Smooth muscle cell (in vitro differentiated cells): ENCODE data around the gene PAXX. TPM values are rescaled to one million over a fixed set of nuclear protein-coding genes. Genes with fewer than 3 reads are reported as not detected.

Experiments used
- DNase-seq: peaks from one replicate; lab custom pipeline; 2025; ENCODE audit not compliant: unreplicated experiment; lab: John Stamatoyannopoulos, UW
- H2AFZ ChIP-seq: fragments of 200-600 bp; sonication (generic); 2 replicates; pipeline ENCODE4 v1.6.0; 2016; ENCODE audit warnings: antibody characterized with exemption, low read depth, mild to moderate bottlenecking
- H3F3A ChIP-seq: fragments of 200-600 bp; sonication (generic); 2 replicates; pipeline ENCODE4 v1.6.0; 2017; ENCODE audit warnings: antibody characterized with exemption, low read depth
- H3K27ac ChIP-seq: fragments of 200-600 bp; sonication (generic); 2 replicates; pipeline ENCODE4 v1.5.1; 2016; ENCODE audit warnings: low read depth, mild to moderate bottlenecking
- H3K27me3 ChIP-seq: fragments of 200-600 bp; sonication (generic); 2 replicates; pipeline ENCODE4 v1.6.1; 2016; ENCODE audit warnings: low read depth, mild to moderate bottlenecking
- H3K36me3 ChIP-seq: fragments of 200-600 bp; sonication (generic); 2 replicates; pipeline ENCODE4 v1.5.1; 2016; ENCODE audit warnings: low read depth
- H3K4me1 ChIP-seq: fragments of 200-600 bp; sonication (generic); 2 replicates; pipeline ENCODE4 v1.5.1; 2016; ENCODE audit warnings: low read depth
- H3K4me2 ChIP-seq: fragments of 200-600 bp; sonication (generic); 2 replicates; pipeline ENCODE4 v1.6.0; 2016; ENCODE audit warnings: mild to moderate bottlenecking
- H3K4me3 ChIP-seq: fragments of 200-600 bp; sonication (generic); 2 replicates; pipeline ENCODE4 v1.5.1; 2016; ENCODE audit warnings: mild to moderate bottlenecking
- H3K79me2 ChIP-seq: fragments of 200-600 bp; sonication (generic); 2 replicates; pipeline ENCODE4 v1.6.0; 2016; ENCODE audit warnings: low read depth, mild to moderate bottlenecking
- H3K9ac ChIP-seq: fragments of 200-600 bp; sonication (generic); 2 replicates; pipeline ENCODE4 v1.6.0; 2016; ENCODE audit warnings: low read depth
- H3K9me3 ChIP-seq: fragments of 200-600 bp; sonication (generic); replicated peaks from 2 replicates; pipeline ENCODE4 v1.5.1; 2016; ENCODE audit warnings: low read depth
- H4K20me1 ChIP-seq: fragments of 200-600 bp; sonication (generic); 2 replicates; pipeline ENCODE4 v1.6.0; 2016; ENCODE audit warnings: low read depth
- CTCF ChIP-seq: fragments of 200-600 bp; sonication (generic); IDR thresholded peaks from 2 replicates; pipeline ENCODE4 v1.5.1; 2017; ENCODE audit warnings: borderline replicate concordance, mild to moderate bottlenecking, antibody characterized with exemption; ENCODE audit not compliant: insufficient read depth, poor library complexity, severe bottlenecking
- WGBS: methylation state at CpG from one replicate; pipeline ENCODE4 v1.1.7; 2016; ENCODE audit warnings: low lambda C conversion rate; 5-methylcytosine and 5-hydroxymethylcytosine counted together
- polyA plus RNA-seq: library from polyadenylated mRNA; unstranded; fragments of >200 nt; fragmentation: Nextera tagmentation; extraction: Ambion mirVana; gene quantifications from 2 replicates; pipeline ENCODE4 v1.2.1, GENCODE V29; 2016
- total RNA-seq: library from RNA; depleted of rRNA; stranded (reverse); fragments of >200 nt; gene quantifications from 2 replicates; pipeline ENCODE4 v1.2.3, GENCODE V29; 2014

Gene PAXX
- total and polyA plus RNA-seq, 2 experiments from 2014 or later = 27.4 to 62.0 TPM

- Histone ChIP-seq H3K27me3 (peaks cover 29% of the 10 kb centered on the region), H3K4me3 (no peak overlapping the region), H3K9ac (no peak overlapping the region), H4K20me1 (peaks cover 9% of the 10 kb centered on the region), H2AFZ (no peak overlapping the region), H3K9me3 (no peaks in the 10 kb centered on the region), H3F3A (no peaks in the 10 kb centered on the region), H3K4me2 (no peak overlapping the region), H3K79me2 (no peaks in the 10 kb centered on the region), H3K4me1 (no peaks in the 10 kb centered on the region), H3K36me3 (no peaks in the 10 kb centered on the region), H3K27ac (no peak overlapping the region)
- DNase-seq = no peak
- no peak for TF ChIP-seq CTCF
- 93% methylated on average over 9 of the region's 9 CpGs for WGBS
Observed at GRCh38 chr9:136983167-136983566, 9.1 kb upstream of the PAXX start.

- 83% methylated on average over 11 of the region's 11 CpGs for WGBS
- no peaks in the 10 kb centered on the region for H3K79me2 ChIP-seq
- H3K4me1 ChIP-seq = no peaks in the 10 kb centered on the region
- H3K9ac ChIP-seq = no peak overlapping the region
- no peak overlapping the region for H3K4me2 ChIP-seq
- H3K4me3 ChIP-seq = no peak overlapping the region
- H4K20me1 ChIP-seq = peaks cover 9% of the 10 kb centered on the region
- peaks cover 29% of the 10 kb centered on the region for H3K27me3 ChIP-seq
- DNase-seq = no peak
- no peak overlapping the region for H2AFZ ChIP-seq
- no peaks in the 10 kb centered on the region for H3F3A ChIP-seq
- H3K9me3 ChIP-seq = no peaks in the 10 kb centered on the region
- no peaks in the 10 kb centered on the region for H3K36me3 ChIP-seq
- TF ChIP-seq CTCF = no peak
- no peak overlapping the region for H3K27ac ChIP-seq
Observed at GRCh38 chr9:136983656-136984314, 8.4 kb upstream of the PAXX start.

GRCh38 chr9:136984464-136985026, 7.7 kb upstream of the PAXX start:
- H3K27ac ChIP-seq = no peak overlapping the region
- H3K4me1 ChIP-seq = no peaks in the 10 kb centered on the region
- no peak for DNase-seq
- peaks cover 2% of the 10 kb centered on the region for H4K20me1 ChIP-seq
- no peak overlapping the region for H3K4me3 ChIP-seq
- peak overlapping the region; percentile 61 for H3K4me2 ChIP-seq
- 85% methylated on average over 18 of the region's 29 CpGs for WGBS
- no peak overlapping the region for H3K9ac ChIP-seq
- H3K36me3 ChIP-seq = no peaks in the 10 kb centered on the region
- no peak overlapping the region for H2AFZ ChIP-seq
- peaks cover 29% of the 10 kb centered on the region for H3K27me3 ChIP-seq
- H3K9me3 ChIP-seq = no peaks in the 10 kb centered on the region
- no peak for TF ChIP-seq CTCF
- no peaks in the 10 kb centered on the region for H3F3A ChIP-seq
- no peaks in the 10 kb centered on the region for H3K79me2 ChIP-seq

GRCh38 chr9:136985027-136985602, 7.1 kb upstream of the PAXX start:
- TF ChIP-seq CTCF = no peak
- Histone ChIP-seq H3K4me1 (no peaks in the 10 kb centered on the region), H3F3A (no peaks in the 10 kb centered on the region), H3K36me3 (no peaks in the 10 kb centered on the region), H3K27ac (no peak overlapping the region), H3K27me3 (peaks cover 29% of the 10 kb centered on the region), H3K9ac (no peak overlapping the region), H2AFZ (no peak overlapping the region), H4K20me1 (no peaks in the 10 kb centered on the region), H3K9me3 (no peaks in the 10 kb centered on the region), H3K79me2 (no peaks in the 10 kb centered on the region), H3K4me2 (peak overlapping the region; percentile 61), H3K4me3 (peak overlapping the region; percentile 7)
- no peak for DNase-seq
- whole genome bisulfite sequencing = 25% methylated on average over 18 of the region's 48 CpGs
